ENCODE data around the gene UBE2M.

GRCh38 chr19:58510084-58510862 lies 48.1 kb downstream of the UBE2M start:
- TF ChIP-seq CTCF (IDR thresholded peaks at IDR 0.05) (no peak), POLR2A (IDR thresholded peaks at IDR 0.05) (no peak), EP300 (IDR thresholded peaks at IDR 0.05) (no peak)

All from suprapubic skin (tissue), 3 donors.